ENCODE results near the gene CDH2.

DNA sequence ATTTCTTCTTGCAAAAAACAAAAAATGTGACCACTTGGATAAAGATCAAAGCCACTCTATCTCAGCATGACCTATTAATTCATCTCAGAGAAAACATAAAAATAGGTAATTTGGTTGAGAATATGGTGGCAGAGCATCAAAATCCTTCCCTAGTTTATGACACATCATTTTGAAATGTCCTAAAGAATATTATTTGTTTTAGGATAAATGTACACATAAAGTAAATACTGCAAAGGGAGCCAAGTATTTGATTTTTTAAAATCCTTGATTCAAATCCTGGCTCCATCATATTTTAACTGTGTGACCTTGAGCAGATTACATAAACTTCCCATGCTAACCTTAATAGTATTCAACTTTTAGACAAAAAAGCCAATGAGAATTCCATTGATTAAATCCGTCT is 206.6 kb downstream of the CDH2 start:
- TF ChIP-seq POLR2AphosphoS5 (IDR thresholded peaks at IDR 0.05; ENCODE audit: borderline replicate concordance, low read depth, low read length) = no peak
- TF ChIP-seq EZH2 (IDR thresholded peaks at IDR 0.05) = no peak

Data from SK-N-MC (cell line).